Measurements from ENCODE around the gene ZFTA.
A peak's percentile ranks its signal among the peaks of the same experiment; 100 is the strongest.

Gene ZFTA

GRCh38 chr11:63756919-63757761, 11.4 kb downstream of the ZFTA start:
- FAIRE-seq = no peak
- no peak for DNase-seq (ENCODE audit: low spot score)

- FAIRE-seq (no peak), DNase-seq (ENCODE audit: low spot score) (no peak)
Observed at GRCh38 chr11:63749624-63750023, 19.0 kb downstream of the ZFTA start.

GRCh38 chr11:63747011-63747410, 21.6 kb downstream of the ZFTA start:
- FAIRE-seq (no peak), DNase-seq (ENCODE audit: low spot score) (no peak)

GRCh38 chr11:63745304-63746170, 23.0 kb downstream of the ZFTA start:
- DNase-seq (ENCODE audit: low spot score) (no peak), FAIRE-seq (no peak)

GRCh38 chr11:63738720-63739360, 29.7 kb downstream of the ZFTA start:
- peak; percentile 60 for DNase-seq (ENCODE audit: low spot score)
- peak; percentile 75 for FAIRE-seq

GRCh38 chr11:63737718-63738117, 30.9 kb downstream of the ZFTA start:
- DNase-seq (ENCODE audit: low spot score) = no peak
- no peak for FAIRE-seq

- DNase-seq (ENCODE audit: low spot score) = no peak
- FAIRE-seq = no peak
Observed at GRCh38 chr11:63736864-63737263, 31.7 kb downstream of the ZFTA start.

GRCh38 chr11:63729326-63729725, 39.2 kb downstream of the ZFTA start:
- FAIRE-seq = no peak

GRCh38 chr11:63720611-63721010, 48.0 kb downstream of the ZFTA start:
- DNase-seq (ENCODE audit: low spot score) (no peak), FAIRE-seq (no peak)

More at GRCh38 chr11:63729326-63729725, 39.2 kb downstream of the ZFTA start:
- DNase-seq (ENCODE audit: low spot score) = no peak

GRCh38 chr11:63719987-63720386, 48.6 kb downstream of the ZFTA start:
- FAIRE-seq = no peak

GRCh38 chr11:63719001-63719400, 49.6 kb downstream of the ZFTA start:
- FAIRE-seq (no peak), DNase-seq (ENCODE audit: low spot score) (no peak)

More at GRCh38 chr11:63719987-63720386, 48.6 kb downstream of the ZFTA start:
- no peak for DNase-seq (ENCODE audit: low spot score)
